ENCODE measurements around the gene TSPOAP1. TPM values are rescaled to one million over a fixed set of nuclear protein-coding genes. Genes with fewer than 3 reads are reported as not detected.

The TSPOAP1 gene
- total RNA-seq, 1 experiment from 2014 or later, result not detected

DNA sequence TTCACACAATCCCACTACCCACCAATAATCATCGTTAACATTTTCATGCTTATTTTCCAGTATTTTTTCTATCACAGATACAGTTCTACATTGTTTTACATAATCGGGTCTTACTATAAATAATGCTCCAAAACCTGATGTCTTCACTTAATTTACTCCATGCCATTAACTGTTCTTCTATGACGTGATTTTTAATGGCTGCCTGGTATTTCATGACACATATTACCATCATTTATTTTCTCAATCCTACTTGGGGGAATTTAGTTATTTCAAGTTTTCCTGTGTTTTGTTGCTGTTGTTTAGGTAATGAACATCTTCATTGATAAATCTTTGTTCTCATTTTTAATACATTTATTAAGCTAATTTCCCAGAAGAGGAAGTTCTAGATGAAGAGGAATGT lies 75.5 kb downstream of the TSPOAP1 start:
- Mint-ChIP-seq H3K27me3 (ENCODE audit: insufficient read depth, unreplicated experiment) (peaks cover 75% of the 10 kb centered on the region), H3K4me3 (ENCODE audit: unreplicated experiment) (no peak overlapping the region), H3K27ac (ENCODE audit: low read depth, unreplicated experiment) (no peak overlapping the region), H3K9me3 (ENCODE audit: unreplicated experiment) (no peaks in the 10 kb centered on the region), H3K36me3 (ENCODE audit: insufficient read depth, unreplicated experiment) (no peaks in the 10 kb centered on the region), H3K4me1 (ENCODE audit: insufficient read depth, unreplicated experiment) (no peaks in the 10 kb centered on the region)
- CTCF ChIA-PET, result interaction anchor here (0.7 kb wide), 1 partner anchor 128 kb away, joined by 3 read pairs; no protein-coding TSS in a partner anchor
- no TSS peak for BruUV-seq (replicated peaks)
- TF ChIP-seq, protein P1, sequence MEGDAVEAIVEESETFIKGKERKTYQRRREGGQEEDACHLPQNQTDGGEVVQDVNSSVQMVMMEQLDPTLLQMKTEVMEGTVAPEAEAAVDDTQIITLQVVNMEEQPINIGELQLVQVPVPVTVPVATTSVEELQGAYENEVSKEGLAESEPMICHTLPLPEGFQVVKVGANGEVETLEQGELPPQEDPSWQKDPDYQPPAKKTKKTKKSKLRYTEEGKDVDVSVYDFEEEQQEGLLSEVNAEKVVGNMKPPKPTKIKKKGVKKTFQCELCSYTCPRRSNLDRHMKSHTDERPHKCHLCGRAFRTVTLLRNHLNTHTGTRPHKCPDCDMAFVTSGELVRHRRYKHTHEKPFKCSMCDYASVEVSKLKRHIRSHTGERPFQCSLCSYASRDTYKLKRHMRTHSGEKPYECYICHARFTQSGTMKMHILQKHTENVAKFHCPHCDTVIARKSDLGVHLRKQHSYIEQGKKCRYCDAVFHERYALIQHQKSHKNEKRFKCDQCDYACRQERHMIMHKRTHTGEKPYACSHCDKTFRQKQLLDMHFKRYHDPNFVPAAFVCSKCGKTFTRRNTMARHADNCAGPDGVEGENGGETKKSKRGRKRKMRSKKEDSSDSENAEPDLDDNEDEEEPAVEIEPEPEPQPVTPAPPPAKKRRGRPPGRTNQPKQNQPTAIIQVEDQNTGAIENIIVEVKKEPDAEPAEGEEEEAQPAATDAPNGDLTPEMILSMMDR (IDR thresholded peaks at IDR 0.05; ENCODE audit: unreplicated experiment), result no peak
- intact Hi-C loops (cut with micrococcal nuclease), result no loop called here
- no peak for DNase-seq (ENCODE audit: unreplicated experiment)
- POLR2A ChIA-PET, result interaction anchor here (0.6 kb wide), 1 partner anchor 1247 kb away, joined by 3 read pairs; no protein-coding TSS in a partner anchor

DNA sequence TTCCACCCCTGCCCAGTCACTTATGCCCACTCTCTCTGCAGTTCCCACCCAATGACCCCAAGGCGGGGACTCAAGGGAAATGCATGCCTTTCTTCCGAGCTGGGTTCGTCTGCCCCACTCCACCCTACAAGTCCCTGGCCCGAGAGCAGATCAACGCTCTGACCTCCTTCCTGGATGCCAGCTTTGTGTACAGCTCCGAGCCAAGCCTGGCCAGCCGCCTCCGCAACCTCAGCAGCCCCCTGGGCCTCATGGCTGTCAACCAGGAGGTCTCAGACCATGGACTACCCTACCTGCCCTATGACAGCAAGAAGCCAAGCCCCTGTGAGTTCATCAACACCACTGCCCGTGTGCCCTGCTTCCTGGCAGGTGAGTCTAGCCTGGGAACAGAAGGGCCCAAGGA lies 76.5 kb downstream of the TSPOAP1 start:
- Mint-ChIP-seq H3K9me3 (ENCODE audit: unreplicated experiment) (no peaks in the 10 kb centered on the region), H3K27me3 (ENCODE audit: insufficient read depth, unreplicated experiment) (peaks cover 65% of the 10 kb centered on the region), H3K27ac (ENCODE audit: low read depth, unreplicated experiment) (no peak overlapping the region), H3K4me3 (ENCODE audit: unreplicated experiment) (no peak overlapping the region), H3K36me3 (ENCODE audit: insufficient read depth, unreplicated experiment) (no peaks in the 10 kb centered on the region), H3K4me1 (ENCODE audit: insufficient read depth, unreplicated experiment) (no peaks in the 10 kb centered on the region)
- CTCF ChIA-PET, result no interaction called here
- DNase-seq (ENCODE audit: unreplicated experiment), result no peak
- POLR2A ChIA-PET, result interaction anchor here (0.6 kb wide), 1 partner anchor 195 kb away, joined by 3 read pairs; no protein-coding TSS in a partner anchor
- intact Hi-C loops (cut with micrococcal nuclease), result no loop called here
- TF ChIP-seq, protein P1 (IDR thresholded peaks at IDR 0.05; ENCODE audit: unreplicated experiment), result no peak
- BruUV-seq (replicated peaks), result no TSS peak

Small RNA genes lying within 50 kb of the gene (microRNA-seq; reads per million reads assigned to microRNA genes)
- gene MIR4736, result not detected

Other genes with a start within 250 kb of the TSPOAP1 start
- gene DYNLL2, start 245.4 kb downstream of the TSPOAP1 start, total RNA-seq (2022), result 15.5 and 22.3 TPM in 2 replicates
- gene OR4D1, start 180.4 kb downstream of the TSPOAP1 start, total RNA-seq (2022), result not detected in 2 replicates
- gene OR4D2, start 161.8 kb downstream of the TSPOAP1 start, total RNA-seq (2022), result not detected in 2 replicates
- gene EPX, start 136.1 kb downstream of the TSPOAP1 start, total RNA-seq (2022), result not detected in 2 replicates
- gene MKS1, start 109.5 kb downstream of the TSPOAP1 start, total RNA-seq (2022), result 15.4 and 22.8 TPM in 2 replicates
- gene LPO, start 90.2 kb downstream of the TSPOAP1 start, total RNA-seq (2022), result not detected in 2 replicates
- 0.19 TPM in 1 of 2 replicates, not detected in the other for gene MPO, start 47.9 kb downstream of the TSPOAP1 start, total RNA-seq (2022)
- gene SUPT4H1, start 23.4 kb upstream of the TSPOAP1 start, total RNA-seq (2022), result 63.4 and 90.8 TPM in 2 replicates
- 6.7 and 7.9 TPM in 2 replicates for gene RNF43, start 88.7 kb upstream of the TSPOAP1 start, total RNA-seq (2022)
- gene HSF5, start 159.6 kb upstream of the TSPOAP1 start, total RNA-seq (2022), result not detected in 2 replicates
- gene MTMR4, start 185.8 kb upstream of the TSPOAP1 start, total RNA-seq (2022), result 33.5 and 38.1 TPM in 2 replicates